ENCODE results near the gene PPP3CB.
"Not testable (repeated sequence)": the region's sequence is repeated elsewhere in the genome, so short reads cannot be mapped to it uniquely, and the experiment has no call there.

Gene PPP3CB

GRCh38 chr10:73398024-73398423 lies 97.8 kb downstream of the PPP3CB start:
- Histone ChIP-seq H3K27ac (ENCODE audit: extremely low read depth, low read depth, low read length) (no peak overlapping the region), H3K36me3 (ENCODE audit: control insufficient read depth in 2 of 2, insufficient read depth in 1 of 2, low read length in 2 of 2) (peaks cover 20 to 50% of the 10 kb centered on the region in 2 experiments), H3K4me1 (ENCODE audit: control insufficient read depth, insufficient read depth, low read length) (no peaks in the 10 kb centered on the region), H3K4me3 (ENCODE audit: low read depth, low read length) (no peak overlapping the region), H3K9me3 (ENCODE audit: control insufficient read depth, insufficient read depth, low read depth, low read length) (no peaks in the 10 kb centered on the region)
- ChIA-PET POLR2A (interaction anchor here (0.6 kb wide), 1 partner anchor 12 kb away, joined by 8 read pairs; no protein-coding TSS in a partner anchor), CTCF (interaction anchor here (0.7 to 0.9 kb wide), 2 partner anchors 9 to 148 kb away, joined by 3 read pairs; no protein-coding TSS in a partner anchor)
- TF ChIP-seq, protein P1, sequence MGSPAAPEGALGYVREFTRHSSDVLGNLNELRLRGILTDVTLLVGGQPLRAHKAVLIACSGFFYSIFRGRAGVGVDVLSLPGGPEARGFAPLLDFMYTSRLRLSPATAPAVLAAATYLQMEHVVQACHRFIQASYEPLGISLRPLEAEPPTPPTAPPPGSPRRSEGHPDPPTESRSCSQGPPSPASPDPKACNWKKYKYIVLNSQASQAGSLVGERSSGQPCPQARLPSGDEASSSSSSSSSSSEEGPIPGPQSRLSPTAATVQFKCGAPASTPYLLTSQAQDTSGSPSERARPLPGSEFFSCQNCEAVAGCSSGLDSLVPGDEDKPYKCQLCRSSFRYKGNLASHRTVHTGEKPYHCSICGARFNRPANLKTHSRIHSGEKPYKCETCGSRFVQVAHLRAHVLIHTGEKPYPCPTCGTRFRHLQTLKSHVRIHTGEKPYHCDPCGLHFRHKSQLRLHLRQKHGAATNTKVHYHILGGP (tag by site-specific recombination; IDR thresholded peaks at IDR 0.05): no peak
- TF ChIP-seq ZNF777 (tag by site-specific recombination; IDR thresholded peaks at IDR 0.05; ENCODE audit: borderline replicate concordance) (no peak), PBX3 (CRISPR knock-in tag; IDR thresholded peaks at IDR 0.05) (no peak), ZNF561 (tag by site-specific recombination; IDR thresholded peaks at IDR 0.05; ENCODE audit: borderline replicate concordance) (no peak), KLF16 (tag by site-specific recombination; IDR thresholded peaks at IDR 0.05) (no peak), KLF9 (tag by site-specific recombination; IDR thresholded peaks at IDR 0.05; ENCODE audit: low read depth) (no peak), ZNF404 (tag by site-specific recombination; IDR thresholded peaks at IDR 0.05) (no peak), ZNF555 (tag by site-specific recombination; conservative IDR thresholded peaks at IDR 0.05) (no peak), ZBTB8A (tag by site-specific recombination; IDR thresholded peaks at IDR 0.05) (no peak), MYNN (tag by site-specific recombination; IDR thresholded peaks at IDR 0.05; ENCODE audit: borderline replicate concordance) (no peak), BCL11A (tag by site-specific recombination; IDR thresholded peaks at IDR 0.05; ENCODE audit: low read depth) (no peak), ZNF174 (tag by site-specific recombination; IDR thresholded peaks at IDR 0.05) (no peak)
- TF ChIP-seq, protein P2, sequence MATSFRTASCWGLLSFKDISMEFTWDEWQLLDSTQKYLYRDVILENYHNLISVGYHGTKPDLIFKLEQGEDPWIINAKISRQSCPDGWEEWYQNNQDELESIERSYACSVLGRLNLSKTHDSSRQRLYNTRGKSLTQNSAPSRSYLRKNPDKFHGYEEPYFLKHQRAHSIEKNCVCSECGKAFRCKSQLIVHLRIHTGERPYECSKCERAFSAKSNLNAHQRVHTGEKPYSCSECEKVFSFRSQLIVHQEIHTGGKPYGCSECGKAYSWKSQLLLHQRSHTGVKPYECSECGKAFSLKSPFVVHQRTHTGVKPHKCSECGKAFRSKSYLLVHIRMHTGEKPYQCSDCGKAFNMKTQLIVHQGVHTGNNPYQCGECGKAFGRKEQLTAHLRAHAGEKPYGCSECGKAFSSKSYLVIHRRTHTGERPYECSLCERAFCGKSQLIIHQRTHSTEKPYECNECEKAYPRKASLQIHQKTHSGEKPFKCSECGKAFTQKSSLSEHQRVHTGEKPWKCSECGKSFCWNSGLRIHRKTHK (tag by site-specific recombination; IDR thresholded peaks at IDR 0.05): no peak

DNA sequence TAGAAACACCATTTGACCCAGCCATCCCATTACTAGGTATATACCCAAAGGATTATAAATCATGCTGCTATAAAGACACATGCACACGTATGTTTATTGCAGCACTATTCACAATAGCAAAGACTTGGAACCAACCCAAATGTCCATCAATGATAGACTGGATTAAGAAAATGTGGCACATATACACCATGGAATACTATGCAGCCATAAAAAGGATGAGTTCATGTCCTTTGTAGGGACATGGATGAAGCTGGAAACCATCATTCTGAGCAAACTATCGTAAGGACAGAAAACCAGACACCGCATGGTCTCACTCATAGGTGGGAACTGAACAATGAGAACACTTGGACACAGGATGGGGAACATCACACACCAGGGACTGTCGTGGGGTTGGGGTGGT lies 101.5 kb downstream of the PPP3CB start:
- H3K27ac ChIP-seq (ENCODE audit: extremely low read depth, low read depth, low read length); H3K4me3 ChIP-seq (ENCODE audit: low read depth, low read length); POLR2A ChIA-PET; CTCF ChIA-PET; H3K9me3 ChIP-seq (ENCODE audit: control insufficient read depth, insufficient read depth, low read depth, low read length); H3K4me1 ChIP-seq (ENCODE audit: control insufficient read depth, insufficient read depth, low read length): not testable (repeated sequence)
- H3K36me3 ChIP-seq (ENCODE audit: control insufficient read depth in 2 of 2, insufficient read depth in 1 of 2, low read length in 2 of 2): peaks cover 34 to 56% of the 10 kb centered on the region in 2 experiments
- TF ChIP-seq ZNF146 (tag by site-specific recombination; IDR thresholded peaks at IDR 0.05): peak; percentile 94

- POLR2A ChIA-PET: interaction anchor here (0.7 kb wide), 1 partner anchor 36 kb away, joined by 4 read pairs; no protein-coding TSS in a partner anchor
- H3K36me3 ChIP-seq (ENCODE audit: control insufficient read depth in 2 of 2, insufficient read depth in 1 of 2, low read length in 2 of 2): peaks cover 58 to 61% of the 10 kb centered on the region in 2 experiments
- CTCF ChIA-PET: interaction anchor here (0.6 kb wide), 1 partner anchor 128 kb away, joined by 3 read pairs; no protein-coding TSS in a partner anchor
- no peaks in the 10 kb centered on the region for H3K4me1 ChIP-seq (ENCODE audit: control insufficient read depth, insufficient read depth, low read length)
- no peak overlapping the region for H3K4me3 ChIP-seq (ENCODE audit: low read depth, low read length)
- no peaks in the 10 kb centered on the region for H3K9me3 ChIP-seq (ENCODE audit: control insufficient read depth, insufficient read depth, low read depth, low read length)
- H3K27ac ChIP-seq (ENCODE audit: extremely low read depth, low read depth, low read length): no peak overlapping the region
- TF ChIP-seq, protein P3, sequence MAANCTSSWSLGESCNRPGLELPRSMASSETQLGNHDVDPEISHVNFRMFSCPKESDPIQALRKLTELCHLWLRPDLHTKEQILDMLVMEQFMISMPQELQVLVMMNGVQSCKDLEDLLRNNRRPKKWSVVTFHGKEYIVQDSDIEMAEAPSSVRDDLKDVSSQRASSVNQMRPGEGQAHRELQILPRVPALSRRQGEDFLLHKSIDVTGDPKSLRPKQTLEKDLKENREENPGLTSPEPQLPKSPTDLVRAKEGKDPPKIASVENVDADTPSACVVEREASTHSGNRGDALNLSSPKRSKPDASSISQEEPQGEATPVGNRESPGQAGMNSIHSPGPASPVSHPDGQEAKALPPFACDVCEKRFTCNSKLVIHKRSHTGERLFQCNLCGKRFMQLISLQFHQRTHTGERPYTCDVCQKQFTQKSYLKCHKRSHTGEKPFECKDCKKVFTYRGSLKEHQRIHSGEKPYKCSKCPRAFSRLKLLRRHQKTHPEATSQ (tag by site-specific recombination; IDR thresholded peaks at IDR 0.05): no peak
- no peak for TF ChIP-seq ZNF792 (tag by site-specific recombination; IDR thresholded peaks at IDR 0.05)
- TF ChIP-seq KLF10 (tag by site-specific recombination; IDR thresholded peaks at IDR 0.05): no peak
- no peak for TF ChIP-seq ZNF341 (tag by site-specific recombination; IDR thresholded peaks at IDR 0.05; ENCODE audit: low read depth)
- no peak for TF ChIP-seq ZNF404 (tag by site-specific recombination; IDR thresholded peaks at IDR 0.05)
- TF ChIP-seq ZNF221 (tag by site-specific recombination; IDR thresholded peaks at IDR 0.05; ENCODE audit: borderline replicate concordance): no peak
- no peak for TF ChIP-seq ZNF549 (tag by site-specific recombination; IDR thresholded peaks at IDR 0.05)
- TF ChIP-seq ZNF416 (tag by site-specific recombination; IDR thresholded peaks at IDR 0.05): no peak
- TF ChIP-seq REST (tag by site-specific recombination; IDR thresholded peaks at IDR 0.05): no peak
- no peak for TF ChIP-seq IKZF3 (tag by site-specific recombination; IDR thresholded peaks at IDR 0.05)
- TF ChIP-seq ZNF146 (tag by site-specific recombination; IDR thresholded peaks at IDR 0.05): no peak
- no peak for TF ChIP-seq ZNF777 (tag by site-specific recombination; IDR thresholded peaks at IDR 0.05; ENCODE audit: borderline replicate concordance)
Observed at GRCh38 chr10:73388228-73388627, 107.6 kb downstream of the PPP3CB start.

Measured in HEK293 (cell line).